Keratinocyte (primary cell): Measurements from ENCODE around the gene TNFRSF11A. TPM values are rescaled to one million over a fixed set of nuclear protein-coding genes. Genes with fewer than 3 reads are reported as not detected.

Experiments
- DNase-seq: peaks from one replicate; pipeline ENCODE4 v3.0.0-alpha.2; 2011; ENCODE audit warnings: low read depth, missing footprints, low spot score
- FAIRE-seq: peaks from 2 replicates; lab custom pipeline; 2011; peaks lifted over from hg19 to GRCh38; lab: Jason Lieb, UNC
- H2AFZ ChIP-seq: 2 replicates; pipeline ENCODE4 v1.6.0; 2012; ENCODE audit warnings: low read length, control low read depth, inconsistent platforms; ENCODE audit not compliant: control insufficient read depth
- H3K27ac ChIP-seq: 2 replicates; pipeline ENCODE4 v1.5.1; 2011; ENCODE audit warnings: low read length; ENCODE audit not compliant: control insufficient read depth, insufficient read depth
- H3K27me3 ChIP-seq: 3 replicates; pipeline ENCODE4 v1.6.0; 2011; ENCODE audit warnings: low read length; ENCODE audit not compliant: control insufficient read depth, insufficient read depth; ENCODE audit errors: extremely low read depth
- H3K36me3 ChIP-seq, 2 experiments: 2 replicates in 1 of 2; 3 replicates in 1 of 2; pipeline ENCODE4 v1.5.1; 2011; ENCODE audit warnings: low read length in 2 of 2, mild to moderate bottlenecking in 1 of 2; ENCODE audit not compliant: control insufficient read depth in 2 of 2, insufficient read depth in 2 of 2; ENCODE audit errors: extremely low read depth in 1 of 2
- H3K4me1 ChIP-seq: 3 replicates; pipeline ENCODE4 v1.5.1; 2011; ENCODE audit warnings: low read length; ENCODE audit not compliant: control insufficient read depth, insufficient read depth; ENCODE audit errors: extremely low read depth
- H3K4me2 ChIP-seq: 3 replicates; pipeline ENCODE4 v1.6.0; 2011; ENCODE audit warnings: low read depth, low read length; ENCODE audit not compliant: control insufficient read depth, insufficient read depth; ENCODE audit errors: extremely low read depth
- H3K4me3 ChIP-seq, 3 experiments: fragments of 200-600 bp in 1 of 3; sonication (generic) in 1 of 3; 2 replicates in 2 of 3; 3 replicates in 1 of 3; pipeline ENCODE4 v1.5.1; 2011 to 2016; ENCODE audit warnings: low read length in 3 of 3, mild to moderate bottlenecking in 3 of 3, control low read depth in 2 of 3, inconsistent platforms in 1 of 3, low read depth in 1 of 3, mixed read lengths in 1 of 3, mixed run types in 1 of 3, moderate library complexity in 1 of 3; ENCODE audit not compliant: control insufficient read depth in 2 of 3, insufficient read depth in 2 of 3; ENCODE audit errors: extremely low read depth in 1 of 3
- H3K79me2 ChIP-seq: 2 replicates; pipeline ENCODE4 v1.6.0; 2012; ENCODE audit warnings: low read length; ENCODE audit not compliant: control insufficient read depth, insufficient read depth
- H3K9ac ChIP-seq: 3 replicates; pipeline ENCODE4 v1.6.0; 2011; ENCODE audit warnings: low read length; ENCODE audit not compliant: control insufficient read depth, insufficient read depth; ENCODE audit errors: extremely low read depth
- H3K9me1 ChIP-seq: 3 replicates; pipeline ENCODE4 v1.6.0; 2011; ENCODE audit warnings: low read length; ENCODE audit not compliant: control insufficient read depth, insufficient read depth; ENCODE audit errors: extremely low read depth
- H3K9me3 ChIP-seq: 2 replicates; pipeline ENCODE4 v1.5.1; 2012; ENCODE audit warnings: low read depth, low read length; ENCODE audit not compliant: control insufficient read depth
- H4K20me1 ChIP-seq: 3 replicates; pipeline ENCODE4 v1.6.0; 2011; ENCODE audit warnings: low read length; ENCODE audit not compliant: control insufficient read depth, insufficient read depth; ENCODE audit errors: extremely low read depth
- CTCF ChIP-seq, 3 experiments: IDR thresholded peaks in 1 of 3; conservative IDR thresholded peaks in 1 of 3; optimal IDR thresholded peaks in 1 of 3; 2 replicates in 2 of 3; 3 replicates in 1 of 3; pipeline versions ENCODE3 to v1.5.1; 2011; ENCODE audit warnings: low read length in 3 of 3, mild to moderate bottlenecking in 3 of 3, moderate library complexity in 2 of 3, control low read depth in 1 of 3, inconsistent platforms in 1 of 3; ENCODE audit not compliant: insufficient read depth in 2 of 3; ENCODE audit errors: extremely low read depth in 1 of 3
- EZH2 ChIP-seq: IDR thresholded peaks from one replicate; pipeline ENCODE4 v1.6.1; 2012; ENCODE audit warnings: inconsistent platforms, mild to moderate bottlenecking, low read length, moderate library complexity
- dilution Hi-C: fragments of 300-500 bp; cut with MboI; formaldehyde crosslinking; loops from one replicate; pipeline ENCODE4 v1.7.0; 2020; ENCODE audit warnings: low sequenced_read_pairs; ENCODE audit not compliant: extremely low pct_ligation_motif_present
- polyA minus RNA-seq, 3 experiments: library from RNA; depleted of rRNA, polyadenylated mRNA; stranded (reverse); fragments of >200 nt; gene quantifications; 1 replicate in 1 of 3; 2 replicates in 1 of 3; 3 replicates in 1 of 3; pipeline ENCODE4 v1.2.3, GENCODE V29; 2011
- polyA plus RNA-seq, 5 experiments: library from polyadenylated mRNA; depleted of rRNA in 3 of 5; stranded (reverse) in 3 of 5; stranded (forward) in 1 of 5; unstranded in 1 of 5; fragments of >200 nt; gene quantifications; 1 replicate in 1 of 5; 2 replicates in 3 of 5; 3 replicates in 1 of 5; pipeline versions ENCODE4 v1.2.1 to v1.2.3, GENCODE V29; 2011 to 2012; ENCODE audit warnings: missing spikeins in 2 of 5, low read depth in 1 of 5, low replicate concordance in 1 of 5

Gene TNFRSF11A
- polyA plus RNA-seq (0.40 to 0.52 TPM (median 0.51 TPM) in 3 replicates), polyA minus RNA-seq (0.22 to 0.66 TPM (median 0.36 TPM) in 3 replicates)
- not detected for polyA plus RNA-seq (2011; ENCODE audit: low read depth)
- polyA plus RNA-seq (2011; cell fraction: cytosol; rRNA removed): 0.11 and 0.17 TPM in 2 replicates
- polyA plus RNA-seq (2011; cell fraction: nucleus; rRNA removed): 0.81 and 1.0 TPM in 2 replicates
- 0.20 and 0.55 TPM in 2 replicates for polyA plus RNA-seq (2012; ENCODE audit: low replicate concordance)
- 2.5 TPM for polyA minus RNA-seq (2011; cell fraction: cytosol; rRNA and poly(A)+ RNA removed)
- polyA minus RNA-seq (2011; cell fraction: nucleus; rRNA and poly(A)+ RNA removed): 0.32 and 0.62 TPM in 2 replicates

- dilution Hi-C loops: no loop called here
- H3K9me1 ChIP-seq: no peaks in the 10 kb centered on the region
- FAIRE-seq (no peak), DNase-seq (no peak)
- H3K9me3 ChIP-seq: no peaks in the 10 kb centered on the region
- peak within 1 kb of the TSS; percentile 80 for H3K4me2 ChIP-seq
- H3K27me3 ChIP-seq: peaks cover 53% of the 10 kb centered on the region
- peak within 1 kb of the TSS; percentile 34 for H3K9ac ChIP-seq
- no peaks in the 10 kb centered on the region for H3K79me2 ChIP-seq
- H3K27ac ChIP-seq: no peak within 1 kb of the TSS
- TF ChIP-seq EZH2: no peak
- TF ChIP-seq CTCF (optimal IDR thresholded peaks at IDR 0.05 in 1 of 3, IDR thresholded peaks at IDR 0.05 in 1 of 3, conservative IDR thresholded peaks at IDR 0.05 in 1 of 3; ENCODE audit: extremely low read depth in 1 of 3, insufficient read depth in 2 of 3, low read length in 3 of 3): peak in 2 of 3 experiments; percentile 26 to 70
- H3K36me3 ChIP-seq: no peaks in the 10 kb centered on the region
- H3K4me1 ChIP-seq: peaks cover 13% of the 10 kb centered on the region
- H2AFZ ChIP-seq: peak within 1 kb of the TSS; percentile 76
- peak within 1 kb of the TSS; percentile 38 to 82 (median 71) for H3K4me3 ChIP-seq
- no peaks in the 10 kb centered on the region for H4K20me1 ChIP-seq
Observed at GRCh38 chr18:62324917-62325805, at the start of gene TNFRSF11A. Gene TNFRSF11A, plus strand, starts transcription at chr18:62325310. Its CDS starts 43 bp downstream, at chr18:62325353.

GRCh38 chr18:62277045-62277444, 48.1 kb upstream of the TNFRSF11A start:
- H2AFZ ChIP-seq: no peak overlapping the region
- FAIRE-seq (no peak), DNase-seq (no peak)
- peaks cover 10% of the 10 kb centered on the region for H3K4me1 ChIP-seq
- H3K27ac ChIP-seq: no peak overlapping the region
- TF ChIP-seq CTCF (optimal IDR thresholded peaks at IDR 0.05 in 1 of 3, IDR thresholded peaks at IDR 0.05 in 1 of 3, conservative IDR thresholded peaks at IDR 0.05 in 1 of 3; ENCODE audit: extremely low read depth in 1 of 3, insufficient read depth in 2 of 3, low read length in 3 of 3): no peak
- TF ChIP-seq EZH2: no peak
- no peaks in the 10 kb centered on the region for H3K9me1 ChIP-seq
- no peak overlapping the region for H3K4me3 ChIP-seq
- H3K9me3 ChIP-seq: no peaks in the 10 kb centered on the region
- no peak overlapping the region for H3K4me2 ChIP-seq
- dilution Hi-C loops: no loop called here
- H3K9ac ChIP-seq: no peak overlapping the region
- H3K27me3 ChIP-seq: no peaks in the 10 kb centered on the region
- H3K36me3 ChIP-seq: peaks cover 0 to 5% of the 10 kb centered on the region in 2 experiments
- no peaks in the 10 kb centered on the region for H4K20me1 ChIP-seq
- H3K79me2 ChIP-seq: no peaks in the 10 kb centered on the region
